A549 (cell line): ENCODE measurements around the gene PNPLA3.

Experiments used
- CHD2 ChIP-seq: fragments of 150-350 bp; IDR thresholded peaks from 2 replicates; pipeline ENCODE4 v1.6.1; 2014; ENCODE audit warnings: low read length; ENCODE audit not compliant: partially characterized antibody
- CHD4 ChIP-seq: fragments of 200-600 bp; sonication (generic); IDR thresholded peaks from 2 replicates; pipeline ENCODE4 v1.6.1; 2016; ENCODE audit warnings: antibody characterized with exemption, mild to moderate bottlenecking, borderline replicate concordance
- CTCF ChIP-seq: fragments of >200 bp; sonication (Bioruptor Twin); formaldehyde crosslinking; IDR thresholded peaks from 3 replicates; pipeline ENCODE4 v1.5.1; 2016
- EP300 ChIP-seq, 2 experiments: fragments of >200 bp; sonication (Bioruptor Twin); formaldehyde crosslinking; IDR thresholded peaks; 2 replicates in 1 of 2; 3 replicates in 1 of 2; pipeline ENCODE4 v1.6.1; 2016 to 2017
- HDAC2 ChIP-seq: fragments of 200-600 bp; sonication (generic); IDR thresholded peaks from 2 replicates; pipeline ENCODE4 v1.6.1; 2016
- JUN ChIP-seq, 2 experiments: fragments of >200 bp; sonication (Bioruptor Twin); formaldehyde crosslinking; IDR thresholded peaks; 2 replicates in 1 of 2; 3 replicates in 1 of 2; pipeline ENCODE4 v1.6.1; 2016 to 2017
- MAZ ChIP-seq: fragments of 150-350 bp; IDR thresholded peaks from 2 replicates; pipeline ENCODE4 v1.6.1; 2014; ENCODE audit warnings: antibody characterized with exemption, low read depth, low read length, borderline replicate concordance
- MYC ChIP-seq: IDR thresholded peaks from 2 replicates; pipeline ENCODE4 v1.6.1; 2012; ENCODE audit warnings: mild to moderate bottlenecking, inconsistent platforms, low read length, improper control_type of control experiment, borderline replicate concordance
- NPAS2 ChIP-seq: fragments of 250-450 bp; sonication (Bioruptor Pico); IDR thresholded peaks from 2 replicates; pipeline ENCODE4 v1.8.0; 2022; ENCODE audit warnings: mild to moderate bottlenecking, moderate library complexity, borderline replicate concordance
- PBX3 ChIP-seq: IDR thresholded peaks from 2 replicates; pipeline ENCODE4 v1.6.1; 2012
- PHF8 ChIP-seq: fragments of 200-600 bp; sonication (generic); IDR thresholded peaks from 2 replicates; pipeline ENCODE4 v1.6.1; 2016; ENCODE audit warnings: low read depth, mild to moderate bottlenecking, antibody characterized with exemption, moderate library complexity, borderline replicate concordance
- POLR2A ChIP-seq: IDR thresholded peaks from 2 replicates; pipeline ENCODE4 v1.6.1; 2012; ENCODE audit warnings: mild to moderate bottlenecking, low read length
- RAD21 ChIP-seq, 2 experiments: fragments of >200 bp in 1 of 2; sonication (Bioruptor Twin) in 1 of 2; formaldehyde crosslinking in 1 of 2; IDR thresholded peaks in 1 of 2; conservative IDR thresholded peaks in 1 of 2; 2 replicates in 1 of 2; 3 replicates in 1 of 2; pipeline ENCODE4 v1.6.1; 2012 to 2018; ENCODE audit warnings: inconsistent platforms in 1 of 2
- RNF2 ChIP-seq: fragments of 200-600 bp; sonication (generic); IDR thresholded peaks from 2 replicates; pipeline ENCODE4 v1.6.1; 2016; ENCODE audit warnings: low read depth, mild to moderate bottlenecking, antibody characterized with exemption, moderate library complexity, borderline replicate concordance

DNA sequence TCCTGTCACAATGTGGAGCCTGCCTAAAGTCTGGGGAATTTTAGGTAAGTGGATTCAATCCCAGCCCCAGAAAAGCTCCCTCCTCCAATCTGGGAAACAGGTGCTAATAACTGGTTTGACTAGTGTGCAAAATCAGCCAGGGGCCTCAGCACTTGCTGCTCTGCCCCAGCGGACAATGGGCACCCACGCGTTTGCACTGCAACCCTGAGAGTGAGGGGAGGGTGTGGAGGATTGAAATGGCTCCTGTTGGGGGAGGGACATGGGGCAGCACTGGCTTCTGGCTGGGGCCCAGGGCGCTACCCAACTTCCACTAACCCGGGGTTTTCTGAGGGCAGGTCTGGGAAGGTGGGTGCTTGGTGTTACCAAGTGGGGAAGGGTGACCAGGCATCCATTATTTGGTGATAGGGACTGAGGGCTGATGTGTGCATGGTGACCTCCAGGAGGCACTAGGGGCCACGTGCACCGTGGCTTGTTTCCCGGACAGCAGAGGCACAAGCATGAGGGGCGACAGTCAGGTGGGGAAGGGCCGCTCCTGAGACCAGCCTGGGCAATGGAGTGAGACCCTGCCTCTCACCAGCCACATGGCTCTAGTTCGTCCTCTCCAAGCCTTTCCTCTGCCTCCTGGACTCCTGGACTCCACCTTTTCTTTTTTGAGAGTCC, 27.5 kb upstream of the PNPLA3 start:
- TF ChIP-seq CTCF (no peak), PBX3 (no peak), PHF8 (no peak), JUN (IDR thresholded peaks at IDR 0.05) (no peak), MYC (no peak), POLR2A (no peak), NPAS2 (no peak), MAZ (no peak), HDAC2 (no peak), CHD4 (no peak), RNF2 (no peak), CHD2 (no peak), RAD21 (conservative IDR thresholded peaks at IDR 0.05 in 1 of 2, IDR thresholded peaks at IDR 0.05 in 1 of 2) (no peak), EP300 (IDR thresholded peaks at IDR 0.05) (no peak)
